A673 (cell line): ENCODE results near the gene PLEKHG2. TPM values are rescaled to one million over a fixed set of nuclear protein-coding genes. Genes with fewer than 3 reads are reported as not detected.
A peak's percentile ranks its signal among the peaks of the same experiment; 100 is the strongest.

Experiments used
- BruUV-seq: library from RNA; stranded (reverse); fragments of 400-500 nt; replicated peaks from 2 replicates; lab custom pipeline; 2021; lab: Mats Ljungman, UMichigan
- CTCF ChIA-PET: fragments of 300-600 bp; sonication (Branson Sonifier 250); formaldehyde crosslinking; loops from one replicate; lab custom pipeline; 2022; ENCODE audit warnings: antibody characterized with exemption; lab: Charles Lee
- POLR2A ChIA-PET: fragments of 300-600 bp; sonication (Branson Sonifier 250); formaldehyde crosslinking; loops from one replicate; lab custom pipeline; 2022; ENCODE audit warnings: antibody characterized with exemption; ENCODE audit not compliant: low non-redundant PET; lab: Charles Lee
- DNase-seq: peaks from one replicate; pipeline ENCODE4 v3.0.0-alpha.2; 2015; ENCODE audit warnings: low spot score
- H3K27ac ChIP-seq: fragments of 200-600 bp; sonication (generic); 2 replicates; pipeline ENCODE4 v1.5.1; 2016; ENCODE audit warnings: mixed run types, low read depth, mild to moderate bottlenecking, mixed read lengths, antibody characterized with exemption, low read length; ENCODE audit not compliant: poor library complexity, severe bottlenecking
- H3K27me3 ChIP-seq: fragments of 200-600 bp; sonication (generic); replicated peaks from 2 replicates; pipeline ENCODE4 v1.6.1; 2017; ENCODE audit warnings: mixed run types, low read depth, mild to moderate bottlenecking, mixed read lengths, antibody characterized with exemption, low read length; ENCODE audit not compliant: insufficient read depth, poor library complexity
- H3K36me3 ChIP-seq: fragments of 200-600 bp; sonication (generic); 2 replicates; pipeline ENCODE4 v1.6.1; 2016; ENCODE audit warnings: mixed run types, mild to moderate bottlenecking, mixed read lengths, antibody characterized with exemption, low read length; ENCODE audit not compliant: insufficient read depth, poor library complexity, severe bottlenecking
- H3K4me1 ChIP-seq: fragments of 200-600 bp; sonication (generic); 2 replicates; pipeline ENCODE4 v1.6.1; 2017; ENCODE audit warnings: mixed run types, mild to moderate bottlenecking, mixed read lengths, antibody characterized with exemption, low read length; ENCODE audit not compliant: insufficient read depth, poor library complexity, severe bottlenecking
- H3K4me3 ChIP-seq: fragments of 200-600 bp; sonication (generic); 2 replicates; pipeline ENCODE4 v1.5.1; 2016; ENCODE audit warnings: low read depth, mixed run types, mild to moderate bottlenecking, mixed read lengths, low read length; ENCODE audit not compliant: poor library complexity, severe bottlenecking
- H3K9me3 ChIP-seq: fragments of 200-600 bp; sonication (generic); 2 replicates; pipeline ENCODE4 v1.6.1; 2016; ENCODE audit warnings: mixed run types, low read depth, mild to moderate bottlenecking, mixed read lengths, antibody characterized with exemption, low read length; ENCODE audit not compliant: poor library complexity, severe bottlenecking
- EZH2 ChIP-seq: fragments of 200-600 bp; sonication (generic); IDR thresholded peaks from 2 replicates; pipeline ENCODE4 v1.6.1; 2017; ENCODE audit warnings: borderline replicate concordance, low read depth, mild to moderate bottlenecking, mixed read lengths, antibody characterized with exemption, low read length; ENCODE audit not compliant: poor library complexity, severe bottlenecking
- intact Hi-C: fragments of 100-400 bp; cut with micrococcal nuclease; formaldehyde crosslinking; loops from one replicate; pipeline ENCODE4 v1.10.0; 2022; ENCODE audit not compliant: unreplicated experiment
- total RNA-seq: library from RNA; stranded (reverse); gene quantifications from 2 replicates; pipeline ENCODE4 v1.2.3, GENCODE V29; 2021
- TF ChIP-seq, protein P1 (sequence below): fragments of 300-800, 200-600 bp; sonication (generic); conservative IDR thresholded peaks from 2 replicates; pipeline ENCODE4 v1.5.1; 2017; ENCODE audit warnings: low read depth, mild to moderate bottlenecking, antibody characterized with exemption, low read length, moderate library complexity, mixed read lengths

The PLEKHG2 gene
- total RNA-seq, 1 experiment from 2014 or later = 99.4 TPM

DNA sequence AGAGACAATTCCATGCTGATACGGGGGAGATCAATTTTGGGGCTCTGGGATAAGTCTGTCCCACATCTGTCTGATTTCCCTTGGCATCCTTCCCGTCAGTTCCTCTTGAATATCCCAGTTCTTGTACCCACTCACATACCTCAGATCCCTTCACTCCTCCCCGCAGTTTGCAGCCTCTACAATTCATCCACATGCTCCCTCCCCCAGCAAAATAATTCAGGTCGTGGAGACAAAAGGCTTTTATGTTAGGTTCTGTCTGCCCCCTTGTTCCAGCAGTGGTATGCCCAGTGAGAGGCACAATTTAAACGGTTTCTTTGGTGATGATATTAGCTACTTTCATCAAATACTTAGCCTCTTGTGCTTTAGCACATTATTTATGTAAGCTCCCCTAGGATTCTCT is 13.7 kb downstream of the PLEKHG2 start:
- Histone ChIP-seq H3K27me3 (no peaks in the 10 kb centered on the region), H3K4me3 (no peak overlapping the region), H3K36me3 (peaks cover 17% of the 10 kb centered on the region), H3K27ac (no peak overlapping the region), H3K4me1 (peaks cover 6% of the 10 kb centered on the region), H3K9me3 (no peaks in the 10 kb centered on the region)
- intact Hi-C loops = no loop called here
- CTCF ChIA-PET = no interaction called here
- POLR2A ChIA-PET = interaction anchor here (2.2 kb wide), 1 partner anchor 9 kb away, joined by 9 read pairs; the partner anchor contains the start of gene RPS16
- no peak for TF ChIP-seq EZH2
- TF ChIP-seq, protein P1, sequence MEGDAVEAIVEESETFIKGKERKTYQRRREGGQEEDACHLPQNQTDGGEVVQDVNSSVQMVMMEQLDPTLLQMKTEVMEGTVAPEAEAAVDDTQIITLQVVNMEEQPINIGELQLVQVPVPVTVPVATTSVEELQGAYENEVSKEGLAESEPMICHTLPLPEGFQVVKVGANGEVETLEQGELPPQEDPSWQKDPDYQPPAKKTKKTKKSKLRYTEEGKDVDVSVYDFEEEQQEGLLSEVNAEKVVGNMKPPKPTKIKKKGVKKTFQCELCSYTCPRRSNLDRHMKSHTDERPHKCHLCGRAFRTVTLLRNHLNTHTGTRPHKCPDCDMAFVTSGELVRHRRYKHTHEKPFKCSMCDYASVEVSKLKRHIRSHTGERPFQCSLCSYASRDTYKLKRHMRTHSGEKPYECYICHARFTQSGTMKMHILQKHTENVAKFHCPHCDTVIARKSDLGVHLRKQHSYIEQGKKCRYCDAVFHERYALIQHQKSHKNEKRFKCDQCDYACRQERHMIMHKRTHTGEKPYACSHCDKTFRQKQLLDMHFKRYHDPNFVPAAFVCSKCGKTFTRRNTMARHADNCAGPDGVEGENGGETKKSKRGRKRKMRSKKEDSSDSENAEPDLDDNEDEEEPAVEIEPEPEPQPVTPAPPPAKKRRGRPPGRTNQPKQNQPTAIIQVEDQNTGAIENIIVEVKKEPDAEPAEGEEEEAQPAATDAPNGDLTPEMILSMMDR = no peak
- TSS peak; percentile 2 for BruUV-seq
- no peak for DNase-seq

DNA sequence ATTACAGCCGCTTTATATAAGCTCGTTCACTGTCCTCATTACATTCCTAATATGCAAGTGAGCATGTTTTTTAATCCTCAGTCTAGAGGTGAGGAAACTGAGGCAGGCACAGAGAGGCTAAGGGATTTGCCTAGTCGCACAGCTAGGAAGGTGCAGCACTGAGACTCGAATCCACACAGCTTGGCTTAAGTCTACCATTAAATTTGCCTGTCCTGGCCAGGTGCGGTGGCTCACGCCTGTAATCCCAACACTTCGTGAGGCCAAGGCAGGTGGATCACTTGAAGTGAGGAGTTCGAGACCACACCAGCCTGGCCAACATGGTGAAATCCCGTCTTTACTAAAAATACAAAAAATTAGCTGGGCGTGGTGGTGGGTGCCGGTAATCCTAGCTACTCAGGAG is 15.2 kb downstream of the PLEKHG2 start:
- no peak for DNase-seq
- intact Hi-C loops = no loop called here
- no peak overlapping the region for H3K4me3 ChIP-seq
- CTCF ChIA-PET = interaction anchor here (0.6 kb wide), 1 partner anchor 537 kb away, joined by 8 read pairs; no protein-coding TSS in a partner anchor
- TF ChIP-seq, protein P1 = no peak
- no peak for TF ChIP-seq EZH2
- H3K9me3 ChIP-seq = no peaks in the 10 kb centered on the region
- peaks cover 6% of the 10 kb centered on the region for H3K4me1 ChIP-seq
- no peaks in the 10 kb centered on the region for H3K27me3 ChIP-seq
- H3K27ac ChIP-seq = no peak overlapping the region
- H3K36me3 ChIP-seq = peaks cover 21% of the 10 kb centered on the region
- BruUV-seq = no TSS peak
- POLR2A ChIA-PET = interaction anchor here (0.6 to 2.2 kb wide), 2 partner anchors 8 to 80 kb away, joined by 3 to 9 read pairs; partner anchors contain the start of gene RPS16

DNA sequence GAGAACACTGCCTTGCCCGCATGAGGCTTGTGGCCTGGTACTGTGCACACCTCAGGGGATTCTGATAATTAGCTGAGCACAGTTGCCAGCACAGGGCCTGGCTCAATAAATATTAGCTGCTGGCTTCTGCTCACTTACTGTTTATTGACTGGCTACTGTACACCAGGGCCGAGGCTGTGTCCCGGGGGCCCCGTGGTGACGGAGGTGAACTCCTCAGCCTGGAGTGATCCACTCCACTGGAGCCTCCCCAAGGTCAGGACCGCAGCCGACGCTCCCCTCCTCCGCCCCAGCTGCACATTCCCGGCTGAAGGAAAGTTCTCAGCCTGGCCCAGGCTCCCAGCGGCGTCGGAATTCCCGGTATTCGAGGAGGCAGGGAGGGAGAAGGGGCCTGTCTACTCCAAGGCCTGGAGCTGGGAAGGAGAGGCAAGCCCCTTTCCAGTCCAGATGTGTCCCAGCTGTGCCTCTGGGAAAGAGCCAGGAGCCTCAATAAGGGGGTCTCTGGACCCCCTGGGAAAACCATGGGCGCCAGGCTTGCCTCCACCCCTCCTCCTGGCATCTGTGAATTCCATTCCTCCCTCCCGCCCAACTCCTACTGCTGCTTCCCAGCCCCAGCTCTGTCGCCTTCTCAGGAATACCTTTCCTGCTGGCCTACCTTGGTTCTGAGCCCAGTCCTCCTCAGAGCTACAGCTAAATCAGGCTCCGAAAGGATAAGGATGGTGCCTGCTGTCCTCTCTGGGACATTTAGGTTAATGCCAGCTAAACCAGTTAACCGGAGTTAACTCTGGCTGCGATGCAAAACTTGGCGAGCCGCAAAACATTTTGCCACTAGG is 16.0 kb downstream of the PLEKHG2 start:
- ChIA-PET POLR2A (interaction anchor here (0.5 to 1.5 kb wide), 3 partner anchors 15 to 291 kb away, joined by 3 to 7 read pairs (median 6); no protein-coding TSS in a partner anchor), CTCF (interaction anchor here (0.5 kb wide), 1 partner anchor 12 kb away, joined by 3 read pairs; no protein-coding TSS in a partner anchor)
- no TSS peak for BruUV-seq
- Histone ChIP-seq H3K36me3 (peaks cover 25% of the 10 kb centered on the region), H3K27ac (peak overlapping the region; percentile 61), H3K9me3 (no peaks in the 10 kb centered on the region), H3K27me3 (no peaks in the 10 kb centered on the region), H3K4me3 (no peak overlapping the region), H3K4me1 (peaks cover 6% of the 10 kb centered on the region)
- TF ChIP-seq, protein P1 = no peak
- no peak for TF ChIP-seq EZH2
- no peak for DNase-seq
- intact Hi-C loops = no loop called here
